HEK293T (cell line): ENCODE results near the gene TMEM143.
"Not testable (repeated sequence)": the region's sequence is repeated elsewhere in the genome, so short reads cannot be mapped to it uniquely, and the experiment has no call there.

Experiments used
- CTCF ChIA-PET: fragments of 350-600 bp; formaldehyde crosslinking; extraction: SDS; loops from one replicate; lab custom pipeline; 2021; ENCODE audit warnings: antibody characterized with exemption, inconsistent platforms; lab: Yijun Ruan, JAX
- POLR2A ChIA-PET: fragments of 350-600 bp; formaldehyde crosslinking; extraction: SDS; loops from one replicate; lab custom pipeline; 2020; ENCODE audit warnings: antibody characterized with exemption, inconsistent platforms; lab: Yijun Ruan, JAX
- DNase-seq: peaks from one replicate; pipeline ENCODE4 v3.0.0; 2012; ENCODE audit warnings: mixed read lengths; ENCODE audit errors: extremely low spot score
- ARNT ChIP-seq: fragments of 450-650 bp; IDR thresholded peaks from 2 replicates; pipeline ENCODE4 v1.6.1; 2017; ENCODE audit warnings: mild to moderate bottlenecking
- BHLHE40 ChIP-seq: fragments of 450-650 bp; IDR thresholded peaks from 2 replicates; pipeline ENCODE4 v1.6.1; 2016; ENCODE audit warnings: mild to moderate bottlenecking, moderate library complexity, borderline replicate concordance
- CTBP1 ChIP-seq: fragments of 450-650 bp; IDR thresholded peaks from 2 replicates; pipeline ENCODE4 v1.6.1; 2016; ENCODE audit warnings: borderline replicate concordance
- ELF4 ChIP-seq: fragments of 450-650 bp; IDR thresholded peaks from 2 replicates; pipeline ENCODE4 v1.6.1; 2017; ENCODE audit warnings: antibody characterized with exemption
- FOXA1 ChIP-seq: fragments of 450-650 bp; IDR thresholded peaks from 2 replicates; pipeline ENCODE4 v1.6.1; 2016; ENCODE audit warnings: mild to moderate bottlenecking
- FOXK2 ChIP-seq: fragments of 450-650 bp; IDR thresholded peaks from 2 replicates; pipeline ENCODE4 v1.6.1; 2016; ENCODE audit warnings: mild to moderate bottlenecking
- FOXM1 ChIP-seq: fragments of 450-650 bp; IDR thresholded peaks from 2 replicates; pipeline ENCODE4 v1.6.1; 2017; ENCODE audit warnings: mild to moderate bottlenecking, borderline replicate concordance
- HDGF ChIP-seq: fragments of 450-650 bp; IDR thresholded peaks from 2 replicates; pipeline ENCODE4 v1.6.1; 2017; ENCODE audit warnings: antibody characterized with exemption, borderline replicate concordance
- L3MBTL2 ChIP-seq: fragments of 450-650 bp; conservative IDR thresholded peaks from 2 replicates; pipeline ENCODE4 v1.6.1; 2016; ENCODE audit warnings: mild to moderate bottlenecking
- LEF1 ChIP-seq: fragments of 450-650 bp; IDR thresholded peaks from 2 replicates; pipeline ENCODE4 v1.6.1; 2017; ENCODE audit warnings: mild to moderate bottlenecking, borderline replicate concordance
- NFRKB ChIP-seq: fragments of 450-650 bp; IDR thresholded peaks from 2 replicates; pipeline ENCODE4 v1.6.1; 2016; ENCODE audit warnings: mild to moderate bottlenecking, moderate library complexity
- SP1 ChIP-seq: fragments of 450-650 bp; IDR thresholded peaks from 2 replicates; pipeline ENCODE4 v1.6.1; 2017
- SUZ12 ChIP-seq: fragments of 450-650 bp; IDR thresholded peaks from 2 replicates; pipeline ENCODE4 v1.6.1; 2016; ENCODE audit warnings: mild to moderate bottlenecking
- TARDBP ChIP-seq: fragments of 450-650 bp; IDR thresholded peaks from 2 replicates; pipeline ENCODE4 v1.6.1; 2016
- ZNF384 ChIP-seq: fragments of 450-650 bp; IDR thresholded peaks from 2 replicates; pipeline ENCODE4 v1.6.1; 2016
- TF ChIP-seq, protein P1 (sequence below): fragments of 450-650 bp; IDR thresholded peaks from 2 replicates; pipeline ENCODE4 v1.6.1; 2016

The TMEM143 gene

DNA sequence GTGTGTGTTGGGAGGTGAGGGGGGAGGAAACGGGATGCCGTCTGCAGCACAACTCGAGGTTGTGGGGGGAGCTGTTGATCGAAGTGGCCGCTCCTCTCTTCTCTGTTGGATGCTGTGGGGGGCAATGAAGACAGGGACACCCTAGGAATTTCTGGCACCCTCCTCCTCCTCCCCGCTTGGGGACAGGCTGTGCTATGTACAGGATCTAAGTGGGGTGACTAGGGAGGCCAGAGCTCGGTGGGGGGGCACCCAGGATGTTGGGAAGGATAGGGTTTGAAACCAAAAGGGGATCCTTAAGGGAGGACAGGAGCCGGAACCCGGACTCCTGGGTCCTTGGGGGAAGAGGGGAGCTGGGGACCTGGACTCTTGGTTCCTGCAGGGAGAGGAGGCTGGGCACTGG lies 31.8 kb upstream of the TMEM143 start:
- DNase-seq, result no peak
- CTCF ChIA-PET, result interaction anchor here (0.7 kb wide), 1 partner anchor 57 kb away, joined by 5 read pairs; no protein-coding TSS in a partner anchor
- TF ChIP-seq SUZ12, result no peak
- TF ChIP-seq, protein P1, sequence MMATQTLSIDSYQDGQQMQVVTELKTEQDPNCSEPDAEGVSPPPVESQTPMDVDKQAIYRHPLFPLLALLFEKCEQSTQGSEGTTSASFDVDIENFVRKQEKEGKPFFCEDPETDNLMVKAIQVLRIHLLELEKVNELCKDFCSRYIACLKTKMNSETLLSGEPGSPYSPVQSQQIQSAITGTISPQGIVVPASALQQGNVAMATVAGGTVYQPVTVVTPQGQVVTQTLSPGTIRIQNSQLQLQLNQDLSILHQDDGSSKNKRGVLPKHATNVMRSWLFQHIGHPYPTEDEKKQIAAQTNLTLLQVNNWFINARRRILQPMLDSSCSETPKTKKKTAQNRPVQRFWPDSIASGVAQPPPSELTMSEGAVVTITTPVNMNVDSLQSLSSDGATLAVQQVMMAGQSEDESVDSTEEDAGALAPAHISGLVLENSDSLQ, result no peak
- POLR2A ChIA-PET, result interaction anchor here (0.9 kb wide), 1 partner anchor 50 kb away, joined by 3 read pairs; the partner anchor contains the start of gene GRWD1

DNA sequence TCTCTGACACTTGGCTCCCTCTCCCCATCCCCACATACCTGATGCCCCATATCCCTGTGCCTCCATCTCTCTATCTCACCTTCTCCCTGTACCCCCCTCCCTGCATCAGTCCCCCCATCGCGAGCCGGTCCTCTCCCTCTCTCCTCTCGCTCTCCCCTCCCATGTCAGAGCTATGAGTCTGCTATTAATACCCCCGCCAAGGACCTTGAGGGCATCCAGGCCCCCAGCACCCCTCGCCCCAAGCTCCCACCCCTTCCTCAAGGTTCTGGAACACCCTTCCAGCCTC lies 31.4 kb upstream of the TMEM143 start:
- no peak for TF ChIP-seq ZNF384
- TF ChIP-seq ARNT, result no peak
- no peak for TF ChIP-seq NFRKB
- TF ChIP-seq FOXA1, result no peak
- TF ChIP-seq CTBP1, result no peak
- TF ChIP-seq L3MBTL2, result no peak
- no peak for TF ChIP-seq SUZ12
- no peak for TF ChIP-seq TARDBP
- TF ChIP-seq BHLHE40, result no peak
- no peak for TF ChIP-seq SP1
- TF ChIP-seq FOXM1, result no peak
- no peak for TF ChIP-seq LEF1
- TF ChIP-seq, protein P1, result no peak
- TF ChIP-seq ELF4, result no peak
- POLR2A ChIA-PET, result interaction anchor here (1.2 kb wide), 1 partner anchor 12 kb away, joined by 3 read pairs; no protein-coding TSS in a partner anchor
- DNase-seq, result no peak
- CTCF ChIA-PET, result interaction anchor here (0.7 kb wide), 1 partner anchor 56 kb away, joined by 5 read pairs; no protein-coding TSS in a partner anchor

DNA sequence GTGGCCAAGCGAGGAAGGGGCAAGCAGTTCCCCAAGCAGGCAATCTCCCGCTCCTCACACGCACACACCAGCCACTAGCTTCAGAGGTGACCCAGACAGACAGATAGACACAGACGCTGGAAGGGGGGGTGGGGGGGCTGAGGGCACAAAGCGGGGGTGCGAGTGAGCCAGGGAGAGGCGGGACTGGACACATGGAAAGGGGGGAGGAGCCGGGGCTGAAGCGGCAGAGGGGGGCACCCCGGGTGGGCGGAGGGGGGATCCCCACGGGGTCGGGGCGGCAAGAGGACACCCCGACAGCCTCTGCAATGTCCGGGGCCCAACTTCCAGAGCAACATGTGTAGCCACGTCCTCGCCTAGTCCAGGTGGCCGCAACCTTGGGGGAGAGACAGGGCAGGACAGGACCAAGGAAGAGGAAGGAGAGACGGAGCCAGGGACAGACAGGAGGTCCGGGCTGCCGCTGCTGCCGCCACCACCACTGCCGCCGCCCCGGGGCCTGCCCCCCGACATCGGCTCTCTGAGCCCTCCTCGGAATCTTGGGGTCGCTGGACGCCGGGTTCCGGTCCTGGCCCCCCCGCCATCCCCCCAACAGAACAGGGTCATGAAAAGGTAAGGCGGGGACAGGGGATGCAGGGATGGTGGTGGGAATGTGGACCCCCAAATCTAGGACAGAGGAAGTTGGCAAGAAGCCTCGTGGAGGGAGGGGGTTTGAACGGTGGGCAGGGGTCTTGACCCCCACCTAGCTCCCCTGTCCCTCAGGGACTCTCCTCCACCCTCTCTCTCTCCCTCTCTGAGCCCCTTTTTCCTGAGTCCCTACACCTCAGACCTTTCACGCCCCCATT lies 30.8 kb upstream of the TMEM143 start:
- no peak for TF ChIP-seq SP1
- no peak for TF ChIP-seq SUZ12
- no peak for TF ChIP-seq BHLHE40
- TF ChIP-seq HDGF, result no peak
- ChIA-PET POLR2A (interaction anchor here (1.0 to 1.5 kb wide), 3 partner anchors 13 to 54 kb away, joined by 3 to 7 read pairs (median 3); partner anchors contain the start of gene GRWD1), CTCF (no interaction called here)
- no peak for DNase-seq

DNA sequence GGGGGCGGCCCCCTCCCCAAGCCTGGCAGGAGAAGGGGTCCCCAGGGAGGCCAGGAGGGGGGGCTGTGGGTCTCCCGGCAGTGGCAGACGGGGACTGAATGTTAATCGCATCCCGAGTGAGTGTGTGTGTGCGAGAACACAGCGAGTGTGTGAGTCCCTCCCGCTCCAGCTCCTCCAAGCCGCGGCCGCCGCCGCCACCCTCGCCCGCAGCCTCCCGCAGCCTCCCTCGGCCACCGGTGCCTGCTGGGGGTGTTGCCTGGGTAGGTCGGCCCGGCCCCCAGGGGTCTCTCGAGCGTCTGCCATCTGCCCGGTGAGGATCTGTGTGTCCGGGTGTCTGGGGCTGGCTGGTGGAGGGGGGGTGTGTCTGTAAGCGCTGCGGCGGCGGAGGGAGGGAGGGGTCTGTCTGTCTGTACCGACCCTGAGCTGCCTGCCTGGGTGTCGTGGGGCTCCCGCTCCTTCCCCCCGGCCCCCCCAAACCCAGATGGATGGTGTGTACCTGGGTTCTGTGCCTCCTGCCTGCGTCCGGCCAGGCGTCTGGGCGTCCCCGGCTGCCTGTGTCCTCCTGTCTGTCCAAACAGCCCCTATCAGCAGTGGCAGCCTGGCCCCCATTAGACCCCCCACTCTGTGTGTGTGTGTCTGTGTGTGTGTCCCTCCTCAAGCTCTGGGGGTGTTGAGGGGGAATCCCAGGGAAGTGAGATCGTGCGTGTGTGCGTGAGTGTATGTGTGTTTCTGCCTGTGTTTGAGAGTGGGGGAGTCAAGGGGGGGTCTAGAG lies 30.0 kb upstream of the TMEM143 start, which contains the start of gene GRIN2D:
Gene GRIN2D (plus strand): TSS at position 110 of the 772 bp plus-strand sequence. CDS start 4,725 bp downstream, outside the sequence.
- ChIA-PET POLR2A (interaction anchor here (0.6 to 1.5 kb wide), 5 partner anchors 13 to 55 kb away, joined by 3 to 7 read pairs (median 3); partner anchors contain the start of gene GRWD1), CTCF (interaction anchor here (1.0 kb wide), 1 partner anchor 10 kb away, joined by 3 read pairs; no protein-coding TSS in a partner anchor)
- TF ChIP-seq FOXA1 (no peak), TARDBP (no peak), CTBP1 (no peak), L3MBTL2 (no peak), ARNT (no peak), ELF4 (no peak), SP1 (no peak), FOXM1 (no peak), SUZ12 (no peak), NFRKB (no peak), ZNF384 (no peak), FOXK2 (no peak), HDGF (no peak), BHLHE40 (no peak)
- TF ChIP-seq, protein P1, result no peak
- DNase-seq, result peak; percentile 46

DNA sequence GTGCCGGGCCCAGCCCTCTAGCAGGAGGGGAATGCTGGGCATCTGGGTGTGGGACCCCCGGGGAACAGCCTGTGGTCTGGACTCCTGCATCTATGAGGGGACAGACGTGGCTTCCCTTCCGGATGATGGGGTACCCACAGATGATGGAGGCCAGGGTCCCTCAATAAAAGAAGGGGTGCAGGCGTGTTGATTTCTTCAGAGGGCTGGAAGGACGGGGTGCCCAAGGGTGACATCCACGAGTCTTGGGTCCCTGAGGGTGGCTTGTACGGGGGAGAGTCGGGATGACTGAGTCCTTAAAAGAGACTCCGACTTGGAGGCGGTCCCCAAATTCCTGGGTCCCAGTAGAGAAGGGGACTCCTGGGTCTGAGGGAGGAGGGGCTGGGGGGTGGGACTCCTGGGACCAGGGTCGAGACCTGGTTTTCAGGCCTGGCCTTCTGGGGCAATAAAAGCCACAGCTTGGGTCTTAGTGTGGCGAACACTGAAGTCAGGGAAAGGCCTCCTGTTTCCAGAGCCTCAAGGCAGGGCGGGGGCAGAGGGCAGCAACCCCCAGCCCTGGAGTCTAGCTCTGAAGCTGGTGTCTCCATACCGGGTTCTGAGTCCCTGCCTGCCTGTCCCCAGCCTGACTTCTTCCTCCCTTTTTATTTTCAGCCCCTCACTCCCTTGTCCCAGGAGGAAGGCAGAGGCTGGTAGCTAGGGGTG lies 29.3 kb upstream of the TMEM143 start:
- DNase-seq, result no peak
- CTCF ChIA-PET, result interaction anchor here (1.0 kb wide), 1 partner anchor 11 kb away, joined by 3 read pairs; no protein-coding TSS in a partner anchor
- TF ChIP-seq HDGF (no peak), TARDBP (no peak), NFRKB (no peak), BHLHE40 (no peak), CTBP1 (no peak), FOXM1 (no peak), ZNF384 (no peak), ELF4 (no peak), FOXK2 (no peak), L3MBTL2 (no peak), LEF1 (no peak), ARNT (no peak), SUZ12 (no peak)
- TF ChIP-seq, protein P1, result no peak
- POLR2A ChIA-PET, result interaction anchor here (0.6 to 1.5 kb wide), 3 partner anchors 30 to 53 kb away, joined by 3 to 7 read pairs (median 4); partner anchors contain the start of gene GRWD1

DNA sequence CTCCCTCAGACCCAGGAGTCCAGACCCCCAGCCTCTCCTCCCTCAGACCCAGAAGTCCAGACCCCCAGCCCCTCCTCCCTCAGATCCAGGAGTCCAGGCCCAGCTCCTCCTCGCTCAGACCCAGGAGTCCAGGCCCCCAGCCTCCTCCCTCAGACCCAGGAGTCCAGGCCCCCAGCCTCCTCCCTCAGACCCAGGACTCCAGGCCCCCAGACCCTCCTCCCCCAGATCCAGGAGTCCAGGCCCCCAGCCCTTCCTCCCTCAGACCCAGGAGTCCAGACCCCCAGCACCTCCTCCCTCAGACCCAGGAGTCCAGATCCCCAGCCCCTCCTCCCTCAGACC lies 28.2 kb upstream of the TMEM143 start:
- CTCF ChIA-PET, result interaction anchor here (0.8 to 1.9 kb wide), 8 partner anchors 8 to 53 kb away, joined by 3 to 10 read pairs (median 4); partner anchors contain the start of gene GRWD1
- POLR2A ChIA-PET, result interaction anchor here (0.8 to 2.1 kb wide), 13 partner anchors 8 to 195 kb away, joined by 3 to 31 read pairs (median 4); partner anchors contain the start of genes SYNGR4 and TMEM143
- DNase-seq, result not testable (repeated sequence)
